Stomach (tissue), 9 donors: ENCODE measurements around the gene OTUD3. TPM values are rescaled to one million over a fixed set of nuclear protein-coding genes. Genes with fewer than 3 reads are reported as not detected.

Experiments used
- DNase-seq, 2 donors: peaks; one replicate each; pipeline versions ENCODE4 v3.0.0 to v3.0.0-alpha.2; 2013 to 2019
- H3K27ac ChIP-seq, 5 donors: fragments of 200-600 bp in 4 of 5; sonication (generic) in 4 of 5; one replicate each; pipeline ENCODE4 v1.5.1; 2013 to 2019; ENCODE audit warnings: mild to moderate bottlenecking in 1 of 5, moderate library complexity in 1 of 5
- H3K27me3 ChIP-seq, 3 donors: fragments of 200-600 bp; sonication (generic); one replicate each; pipeline ENCODE4 v1.5.1; 2017 to 2019; ENCODE audit warnings: mixed run types in 1 of 3
- H3K36me3 ChIP-seq, 4 donors: fragments of 200-600 bp; sonication (generic); 1 replicate in 3 of 4; 2 replicates in 1 of 4; pipeline ENCODE4 v1.5.1; 2016 to 2019
- H3K4me1 ChIP-seq, 4 donors: fragments of 200-600 bp; sonication (generic); one replicate each; pipeline ENCODE4 v1.5.1; 2016 to 2019
- H3K4me3 ChIP-seq, 4 donors: fragments of 200-600 bp; sonication (generic) in 3 of 4; one replicate each; pipeline ENCODE4 v1.5.1; 2016 to 2019; ENCODE audit warnings: mild to moderate bottlenecking in 1 of 4
- H3K9me3 ChIP-seq, 4 donors: fragments of 200-600 bp; sonication (generic); one replicate each; pipeline ENCODE4 v1.5.1; 2016 to 2019
- CTCF ChIP-seq, 7 experiments: fragments of 450-650 bp in 4 of 7; fragments of 200-600 bp in 3 of 7; sonication (generic) in 3 of 7; IDR thresholded peaks; one replicate each; pipeline ENCODE4 v1.5.1; 2016 to 2019; ENCODE audit warnings: antibody characterized with exemption in 7 of 7, control low read depth in 2 of 7, mild to moderate bottlenecking in 1 of 7
- EP300 ChIP-seq: sonication (generic); formaldehyde crosslinking; IDR thresholded peaks from one replicate; pipeline ENCODE4 v1.6.1; 2017; ENCODE audit warnings: antibody characterized with exemption
- POLR2A ChIP-seq, 4 donors: fragments of 450-650 bp; IDR thresholded peaks; one replicate each; pipeline ENCODE4 v1.6.1; 2016; ENCODE audit warnings: antibody characterized with exemption in 4 of 4, control low read depth in 2 of 4, mild to moderate bottlenecking in 1 of 4, moderate library complexity in 1 of 4
- POLR2AphosphoS5 ChIP-seq, 3 donors: sonication (generic); formaldehyde crosslinking; IDR thresholded peaks; one replicate each; pipeline ENCODE4 v1.6.1; 2016; ENCODE audit warnings: antibody characterized with exemption in 3 of 3
- WGBS, 5 donors: extraction: QIAGEN DNeasy Blood & Tissue Kit in 3 of 5; methylation state at CpG; one replicate each; pipeline versions ENCODE4 v1.1.5 to v1.1.7; 2013 to 2018; 5-methylcytosine and 5-hydroxymethylcytosine counted together
- intact Hi-C: fragments of 100-400 bp; cut with DNase I; formaldehyde crosslinking; loops from one replicate; pipeline ENCODE4 v1.15.1; 2023; ENCODE audit warnings: low total_unique reads
- polyA plus RNA-seq, 3 donors: library from polyadenylated mRNA; stranded (reverse); fragments of 200-250 nt; gene quantifications; one replicate each; pipeline ENCODE4 v1.2.3, GENCODE V29; 2013
- total RNA-seq, 5 donors: library from RNA; depleted of rRNA; stranded (reverse); fragments of >200 nt; gene quantifications; one replicate each; pipeline versions ENCODE4 v1.1.0 to v1.2.3, GENCODE V29; 2014 to 2016
- donor health status: healthy with polysubstance abuse.
- donor health status: Bipolar disorder and iron deficiency.
- donor health status: healthy.

OTUD3 gene
- total and polyA plus RNA-seq, 8 donors, result 0.93 to 13.2 (median 3.9) TPM

GRCh38 chr1:19955534-19956170 lies 73.5 kb downstream of the OTUD3 start:
- no peaks in the 10 kb centered on the region for H3K36me3 ChIP-seq
- TF ChIP-seq POLR2AphosphoS5 (IDR thresholded peaks at IDR 0.05), result no peak
- no peak for TF ChIP-seq POLR2A (IDR thresholded peaks at IDR 0.05)
- TF ChIP-seq EP300, result no peak
- no peak for TF ChIP-seq CTCF (IDR thresholded peaks at IDR 0.05)
- H3K4me3 ChIP-seq, result no peak overlapping the region
- H3K9me3 ChIP-seq, result peaks cover 0 to 14% (median 2%) of the 10 kb centered on the region in 4 donors
- intact Hi-C loops, result no loop called here
- DNase-seq, result no peak
- 65 to 74% (median 73%) methylated on average over 11 of the region's 11 CpGs for WGBS, 5 donors
- peaks cover 0 to 4% (median 0%) of the 10 kb centered on the region in 3 donors for H3K27me3 ChIP-seq
- no peak overlapping the region for H3K27ac ChIP-seq
- H3K4me1 ChIP-seq, result no peaks in the 10 kb centered on the region

GRCh38 chr1:19957779-19958178 lies 75.6 kb downstream of the OTUD3 start:
- no peak overlapping the region for H3K4me3 ChIP-seq
- no peaks in the 10 kb centered on the region for H3K4me1 ChIP-seq
- DNase-seq, result no peak
- TF ChIP-seq CTCF (IDR thresholded peaks at IDR 0.05), result no peak
- no peak for TF ChIP-seq POLR2AphosphoS5 (IDR thresholded peaks at IDR 0.05)
- no peak for TF ChIP-seq POLR2A (IDR thresholded peaks at IDR 0.05)
- no peak for TF ChIP-seq EP300
- H3K9me3 ChIP-seq, result peaks cover 0 to 13% (median 2%) of the 10 kb centered on the region in 4 donors
- H3K36me3 ChIP-seq, result no peaks in the 10 kb centered on the region
- intact Hi-C loops, result no loop called here
- WGBS, 5 donors, result 53 to 70% (median 65%) methylated on average over 4 of the region's 4 CpGs
- no peak overlapping the region for H3K27ac ChIP-seq
- H3K27me3 ChIP-seq, result peaks cover 0 to 21% (median 0%) of the 10 kb centered on the region in 3 donors

GRCh38 chr1:19960591-19960990 lies 78.4 kb downstream of the OTUD3 start:
- WGBS, 5 donors, result 45 to 60% (median 57%) methylated on average over 5 of the region's 5 CpGs
- H3K4me3 ChIP-seq, result no peak overlapping the region

More at GRCh38 chr1:19960591-19960990, 78.4 kb downstream of the OTUD3 start:
- H3K27ac ChIP-seq, result no peak overlapping the region
- peaks cover 0 to 18% (median 0%) of the 10 kb centered on the region in 3 donors for H3K27me3 ChIP-seq
- no peak for TF ChIP-seq EP300
- no peak for TF ChIP-seq POLR2AphosphoS5 (IDR thresholded peaks at IDR 0.05)
- TF ChIP-seq CTCF (IDR thresholded peaks at IDR 0.05), result no peak
- no peak for TF ChIP-seq POLR2A (IDR thresholded peaks at IDR 0.05)
- H3K9me3 ChIP-seq, result peaks cover 0 to 7% (median 3%) of the 10 kb centered on the region in 4 donors
- no peaks in the 10 kb centered on the region for H3K4me1 ChIP-seq
- intact Hi-C loops, result no loop called here
- no peak for DNase-seq
- no peaks in the 10 kb centered on the region for H3K36me3 ChIP-seq

Other genes starting within 250 kb of the OTUD3 start
- 100 to 1,000 TPM in 1 of 5 donors, 10 to 100 TPM in 4; 63.2 to 257 (median 83.5) TPM for gene NBL1, start 238.1 kb upstream of the OTUD3 start, total RNA-seq
- 100 to 1,000 TPM; 111 to 200 (median 121) TPM for gene NBL1, start 238.1 kb upstream of the OTUD3 start, polyA plus RNA-seq
- gene HTR6, start 217.5 kb upstream of the OTUD3 start, total RNA-seq, result not detected
- gene HTR6, start 217.5 kb upstream of the OTUD3 start, polyA plus RNA-seq, result not detected
- gene TMCO4, start 82.5 kb upstream of the OTUD3 start, total RNA-seq, result 100 to 1,000 TPM in 2 of 5 donors, 10 to 100 TPM in 2, 1 to 10 TPM in 1; 5.3 to 326 (median 35.2) TPM
- gene TMCO4, start 82.5 kb upstream of the OTUD3 start, polyA plus RNA-seq, result 10 to 100 TPM; 16.7 to 27.4 (median 20.9) TPM
- gene RNF186, start 67.1 kb upstream of the OTUD3 start, total RNA-seq, result 100 to 1,000 TPM in 1 of 5 donors, not detected in 4; 117 TPM
- under 1 TPM in 1 of 3 donors, not detected in 2; 0.62 TPM for gene RNF186, start 67.1 kb upstream of the OTUD3 start, polyA plus RNA-seq
- gene PLA2G2E, start 41.2 kb downstream of the OTUD3 start, total RNA-seq, result not detected
- gene PLA2G2E, start 41.2 kb downstream of the OTUD3 start, polyA plus RNA-seq, result not detected
- gene PLA2G2A, start 97.2 kb downstream of the OTUD3 start, total RNA-seq, result 10 to 100 TPM in 3 of 5 donors, 1 to 10 TPM in 2; 2.8 to 52.3 (median 18.5) TPM
- 10 to 100 TPM; 12.7 to 46.7 (median 30.3) TPM for gene PLA2G2A, start 97.2 kb downstream of the OTUD3 start, polyA plus RNA-seq
- 1 to 10 TPM in 3 of 5 donors, not detected in 2; 2.3 to 9.4 (median 7.0) TPM for gene PLA2G5, start 187.8 kb downstream of the OTUD3 start, total RNA-seq
- 1 to 10 TPM in 2 of 3 donors, under 1 TPM in 1; 0.92 to 8.5 (median 1.8) TPM for gene PLA2G5, start 187.8 kb downstream of the OTUD3 start, polyA plus RNA-seq
- gene PLA2G2D, start 237.1 kb downstream of the OTUD3 start, total RNA-seq, result not detected
- gene PLA2G2D, start 237.1 kb downstream of the OTUD3 start, polyA plus RNA-seq, result under 1 TPM in 1 of 3 donors, not detected in 2; 0.23 TPM